ENCODE data around the gene DAND5. TPM values are rescaled to one million over a fixed set of nuclear protein-coding genes. Genes with fewer than 3 reads are reported as not detected.

DAND5 gene
- total and polyA plus RNA-seq, 12 donors, result 0.27 to 2.3 (median 0.92) TPM

- H3K4me3 ChIP-seq, result no peak overlapping the region
- H3K27me3 ChIP-seq, result no peaks in the 10 kb centered on the region
- no peak for DNase-seq
- H3K4me1 ChIP-seq (replicated peaks in 1 of 2), result no peaks in the 10 kb centered on the region
- intact Hi-C loops (cut with DNase I), result no loop called here
- WGBS, 4 donors, result 94 to 99% (median 96%) methylated on average over 16 to 29 of the region's 29 CpGs
- peaks cover 0 to 76% of the 10 kb centered on the region in 2 donors for H3K36me3 ChIP-seq (replicated peaks in 1 of 2)
- no peaks in the 10 kb centered on the region for H3K9me3 ChIP-seq (replicated peaks in 1 of 3)
- TF ChIP-seq, protein P1, sequence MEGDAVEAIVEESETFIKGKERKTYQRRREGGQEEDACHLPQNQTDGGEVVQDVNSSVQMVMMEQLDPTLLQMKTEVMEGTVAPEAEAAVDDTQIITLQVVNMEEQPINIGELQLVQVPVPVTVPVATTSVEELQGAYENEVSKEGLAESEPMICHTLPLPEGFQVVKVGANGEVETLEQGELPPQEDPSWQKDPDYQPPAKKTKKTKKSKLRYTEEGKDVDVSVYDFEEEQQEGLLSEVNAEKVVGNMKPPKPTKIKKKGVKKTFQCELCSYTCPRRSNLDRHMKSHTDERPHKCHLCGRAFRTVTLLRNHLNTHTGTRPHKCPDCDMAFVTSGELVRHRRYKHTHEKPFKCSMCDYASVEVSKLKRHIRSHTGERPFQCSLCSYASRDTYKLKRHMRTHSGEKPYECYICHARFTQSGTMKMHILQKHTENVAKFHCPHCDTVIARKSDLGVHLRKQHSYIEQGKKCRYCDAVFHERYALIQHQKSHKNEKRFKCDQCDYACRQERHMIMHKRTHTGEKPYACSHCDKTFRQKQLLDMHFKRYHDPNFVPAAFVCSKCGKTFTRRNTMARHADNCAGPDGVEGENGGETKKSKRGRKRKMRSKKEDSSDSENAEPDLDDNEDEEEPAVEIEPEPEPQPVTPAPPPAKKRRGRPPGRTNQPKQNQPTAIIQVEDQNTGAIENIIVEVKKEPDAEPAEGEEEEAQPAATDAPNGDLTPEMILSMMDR (IDR thresholded peaks at IDR 0.05), result no peak
- TF ChIP-seq POLR2A (IDR thresholded peaks at IDR 0.05), result no peak
- H3K27ac ChIP-seq, result no peak overlapping the region
Measured at GRCh38 chr19:12924621-12925310, 44.6 kb upstream of the DAND5 start.

GRCh38 chr19:12930002-12930645 lies 39.3 kb upstream of the DAND5 start:
- Histone ChIP-seq H3K4me1 (replicated peaks in 1 of 2) (peaks cover 10 to 11% of the 10 kb centered on the region in 2 donors), H3K4me3 (no peak overlapping the region), H3K27ac (no peak overlapping the region), H3K36me3 (replicated peaks in 1 of 2) (peaks cover 0 to 54% of the 10 kb centered on the region in 2 donors), H3K9me3 (replicated peaks in 1 of 3) (no peaks in the 10 kb centered on the region), H3K27me3 (no peaks in the 10 kb centered on the region)
- intact Hi-C loops (cut with DNase I), result no loop called here
- TF ChIP-seq POLR2A (IDR thresholded peaks at IDR 0.05), result no peak
- TF ChIP-seq, protein P1 (IDR thresholded peaks at IDR 0.05), result no peak
- 90 to 93% (median 93%) methylated on average over 11 to 19 of the region's 19 CpGs for WGBS, 4 donors
- peak in 1 of 7 donors; percentile 22 for DNase-seq

- DNase-seq, result peak in 1 of 7 donors; percentile 35
- intact Hi-C loops (cut with DNase I), result no loop called here
- WGBS, 4 donors, result 23 to 31% (median 29%) methylated on average over 16 of the region's 16 CpGs
- TF ChIP-seq, protein P1 (IDR thresholded peaks at IDR 0.05), result no peak
- no peak for TF ChIP-seq POLR2A (IDR thresholded peaks at IDR 0.05)
- no peaks in the 10 kb centered on the region for H3K9me3 ChIP-seq (replicated peaks in 1 of 3)
- H3K36me3 ChIP-seq (replicated peaks in 1 of 2), result peaks cover 0 to 29% of the 10 kb centered on the region in 2 donors
- H3K4me1 ChIP-seq (replicated peaks in 1 of 2), result peaks cover 11 to 14% of the 10 kb centered on the region in 2 donors
- H3K27ac ChIP-seq, result peak overlapping the region in 4 of 5 donors; percentile 62 to 94 (median 71)
- H3K27me3 ChIP-seq, result no peaks in the 10 kb centered on the region
- H3K4me3 ChIP-seq, result peak overlapping the region; percentile 87 to 99 (median 97)
Measured at GRCh38 chr19:12932392-12933286, 36.7 kb upstream of the DAND5 start.
